ENCODE measurements around the gene RAB21. TPM values are rescaled to one million over a fixed set of nuclear protein-coding genes. Genes with fewer than 3 reads are reported as not detected.
A peak's percentile ranks its signal among the peaks of the same experiment; 100 is the strongest.

RAB21 gene
- total RNA-seq, 1 experiment from 2014 or later = 47.2 TPM

- DNase-seq = peak; percentile 27 to 85
- Histone ChIP-seq H3F3A (ENCODE audit: insufficient read depth, low read depth) (peaks cover 28% of the 10 kb centered on the region), H3K9me3 (ENCODE audit: insufficient read depth, low read depth) (no peaks in the 10 kb centered on the region), H4K20me1 (ENCODE audit: insufficient read depth) (peaks cover 14% of the 10 kb centered on the region; the same call in 1 of the 2 replicates), H3K9me2 (ENCODE audit: insufficient read depth) (peaks cover 3% of the 10 kb centered on the region; the same call in 1 of the 2 replicates), H3K4me1 (replicated peaks; ENCODE audit: insufficient read depth) (peaks cover 25% of the 10 kb centered on the region), H3K4me3 (peak overlapping the region; percentile 79), H3K27ac (peak overlapping the region; percentile 92), H3K79me2 (ENCODE audit: low read depth) (peaks cover 36% of the 10 kb centered on the region), H3K27me3 (ENCODE audit: insufficient read depth, low read depth) (no peaks in the 10 kb centered on the region), H3K4me2 (peak overlapping the region; percentile 92), H3K36me3 (ENCODE audit: low read depth) (0 out of 2 replicates have a peak, but pooled peaks cover 4% of the 10 kb centered on the region), H2AFZ (peak overlapping the region; percentile 97)
- ChIA-PET CTCF (no interaction called here), POLR2A (ENCODE audit: unreplicated experiment) (interaction anchor here (0.6 to 0.7 kb wide), 5 partner anchors 21 to 437 kb away, joined by 3 to 24 read pairs (median 7); no protein-coding TSS in a partner anchor)
- no peak for TF ChIP-seq EZH2 (IDR thresholded peaks at IDR 0.05; ENCODE audit: low read depth)
- TF ChIP-seq CTCF (conservative IDR thresholded peaks at IDR 0.05) = no peak
- no TSS peak for BruUV-seq (replicated peaks)
- intact Hi-C loops (cut with micrococcal nuclease; ENCODE audit: unreplicated experiment) = loop anchor here (5.0 kb wide), 1 partner anchor 176 kb away; the partner anchor contains the start of genes THAP2 and ZFC3H1
These were observed 84.0 kb downstream of the RAB21 start for GRCh38 chr12:71838676-71839075.

GRCh38 chr12:71840231-71840847 is 85.7 kb downstream of the RAB21 start:
- DNase-seq = peak in 1 of 2 experiments; percentile 81
- peaks cover 28% of the 10 kb centered on the region for H3K4me1 ChIP-seq (replicated peaks; ENCODE audit: insufficient read depth)
- peaks cover 18% of the 10 kb centered on the region; the same call in 1 of the 2 replicates for H4K20me1 ChIP-seq (ENCODE audit: insufficient read depth)
- TF ChIP-seq EZH2 (IDR thresholded peaks at IDR 0.05; ENCODE audit: low read depth) (no peak), CTCF (conservative IDR thresholded peaks at IDR 0.05) (no peak)
- CTCF ChIA-PET = no interaction called here
- no peaks in the 10 kb centered on the region for H3K27me3 ChIP-seq (ENCODE audit: insufficient read depth, low read depth)
- peaks cover 3% of the 10 kb centered on the region; the same call in 1 of the 2 replicates for H3K9me2 ChIP-seq (ENCODE audit: insufficient read depth)
- TSS peak; percentile 41 for BruUV-seq (replicated peaks)
- H3K9me3 ChIP-seq (ENCODE audit: insufficient read depth, low read depth) = no peaks in the 10 kb centered on the region
- H3K79me2 ChIP-seq (ENCODE audit: low read depth) = peaks cover 52% of the 10 kb centered on the region
- intact Hi-C loops (cut with micrococcal nuclease; ENCODE audit: unreplicated experiment) = no loop called here
- POLR2A ChIA-PET (ENCODE audit: unreplicated experiment) = no interaction called here
- peak overlapping the region; percentile 92 for H3K4me2 ChIP-seq
- peak overlapping the region; percentile 79 for H3K4me3 ChIP-seq
- H3K27ac ChIP-seq = peak overlapping the region; percentile 92
- H2AFZ ChIP-seq = peak overlapping the region; percentile 97
- H3K36me3 ChIP-seq (ENCODE audit: low read depth) = 0 out of 2 replicates have a peak, but pooled peaks cover 4% of the 10 kb centered on the region
- peaks cover 28% of the 10 kb centered on the region for H3F3A ChIP-seq (ENCODE audit: insufficient read depth, low read depth)

GRCh38 chr12:71846322-71846940 is 91.8 kb downstream of the RAB21 start:
- Histone ChIP-seq H3K27ac (no peak overlapping the region), H3K9me2 (ENCODE audit: insufficient read depth) (no peaks in the 10 kb centered on the region), H3K4me3 (no peak overlapping the region), H3K4me1 (replicated peaks; ENCODE audit: insufficient read depth) (peaks cover 10% of the 10 kb centered on the region), H3K79me2 (ENCODE audit: low read depth) (peaks cover 89% of the 10 kb centered on the region), H3K27me3 (ENCODE audit: insufficient read depth, low read depth) (no peaks in the 10 kb centered on the region), H3F3A (ENCODE audit: insufficient read depth, low read depth) (no peaks in the 10 kb centered on the region; the same call in 1 of the 2 replicates), H4K20me1 (ENCODE audit: insufficient read depth) (peaks cover 26% of the 10 kb centered on the region; the same call in 1 of the 2 replicates), H2AFZ (no peak overlapping the region), H3K36me3 (ENCODE audit: low read depth) (0 out of 2 replicates have a peak, but pooled peaks cover 12% of the 10 kb centered on the region), H3K9me3 (ENCODE audit: insufficient read depth, low read depth) (no peaks in the 10 kb centered on the region), H3K4me2 (no peak overlapping the region)
- peak in 1 of 2 experiments; percentile 50 for DNase-seq
- ChIA-PET POLR2A (ENCODE audit: unreplicated experiment) (no interaction called here), CTCF (interaction anchor here (0.5 to 1.0 kb wide), 8 partner anchors 9 to 1422 kb away, joined by 3 to 16 read pairs (median 6); partner anchors contain the start of gene TMEM19)
- TF ChIP-seq EZH2 (IDR thresholded peaks at IDR 0.05; ENCODE audit: low read depth) (no peak), CTCF (conservative IDR thresholded peaks at IDR 0.05) (peak; percentile 69)
- BruUV-seq (replicated peaks) = no TSS peak
- intact Hi-C loops (cut with micrococcal nuclease; ENCODE audit: unreplicated experiment) = loop anchor here (1.0 kb wide), 1 partner anchor 66 kb away; no protein-coding TSS in a partner anchor

Measured in PC-9 (cell line).